ENCODE data around the gene PLAU.

GRCh38 chr10:73962386-73962785 is 51.5 kb downstream of the PLAU start:
- TF ChIP-seq POLR2AphosphoS5 (IDR thresholded peaks at IDR 0.05; ENCODE audit: insufficient read depth, low read depth, low read length) (no peak), CTCF (IDR thresholded peaks at IDR 0.05; ENCODE audit: extremely low read depth in 1 of 2, insufficient read depth in 1 of 2, low read depth in 1 of 2, low read length in 2 of 2) (no peak), POLR2A (IDR thresholded peaks at IDR 0.05; ENCODE audit: low read depth, low read length) (no peak), EZH2 (IDR thresholded peaks at IDR 0.05; ENCODE audit: borderline replicate concordance, low read depth, low read length, severe bottlenecking) (no peak), MYC (IDR thresholded peaks at IDR 0.05; ENCODE audit: low read depth, low read length) (no peak), JUN (IDR thresholded peaks at IDR 0.05; ENCODE audit: borderline replicate concordance, insufficient read depth, insufficient read length, low read depth) (no peak)
